HG02943 (cell line): ENCODE data around the gene VAMP2.
A peak's percentile ranks its signal among the peaks of the same experiment; 100 is the strongest.

ENCODE experiments used
- ATAC-seq: cut with Tn5 transposase; IDR thresholded peaks from one replicate; pipeline ENCODE4 v1.9.1; 2021; ENCODE audit warnings: mild to moderate bottlenecking, low read depth, moderate library complexity; ENCODE audit not compliant: unreplicated experiment

The VAMP2 gene

GRCh38 chr17:8162233-8162996 lies at the start of gene VAMP2:
TSS of gene VAMP2 (minus strand) at chr17:8162948. CDS start at chr17:8162879, 69 bp downstream.
- ATAC-seq = no peak

GRCh38 chr17:8210761-8211458 lies 48.2 kb upstream of the VAMP2 start:
- ATAC-seq = no peak

- ATAC-seq = peak; percentile 79
These were observed 47.4 kb upstream of the VAMP2 start, which contains the start of gene AURKB for GRCh38 chr17:8209907-8210760. TSS of gene AURKB (minus strand) at chr17:8210575. CDS start at chr17:8210224, 351 bp downstream.

DNA sequence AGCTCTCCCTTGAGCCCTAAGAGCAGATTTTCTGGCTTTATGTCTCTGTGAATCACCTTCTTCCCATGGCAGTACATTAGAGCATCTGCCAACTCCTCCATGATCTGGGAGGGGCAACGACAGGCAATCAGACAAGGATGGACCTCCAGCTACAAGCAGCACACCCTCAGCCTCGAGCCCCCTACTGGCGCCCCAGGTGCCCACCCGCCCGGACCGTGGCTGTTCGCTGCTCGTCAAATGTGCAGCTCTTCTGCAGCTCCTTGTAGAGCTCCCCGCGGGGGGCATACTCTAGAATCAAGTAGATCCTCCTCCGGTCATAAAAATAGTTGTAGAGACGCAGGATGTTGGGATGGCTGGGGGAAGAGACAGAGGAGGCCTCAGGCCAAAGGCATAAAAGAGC lies 43.8 kb upstream of the VAMP2 start:
- ATAC-seq = no peak

GRCh38 chr17:8204761-8205555 lies 42.2 kb upstream of the VAMP2 start:
- ATAC-seq = no peak

GRCh38 chr17:8192070-8192815 lies 29.5 kb upstream of the VAMP2 start:
- ATAC-seq = no peak

GRCh38 chr17:8190506-8190905 lies 27.8 kb upstream of the VAMP2 start:
- ATAC-seq = no peak

- ATAC-seq = peak; percentile 59
These were observed 27.1 kb upstream of the VAMP2 start, which contains the start of gene BORCS6 for GRCh38 chr17:8189711-8190477. TSS of gene BORCS6 (minus strand) at chr17:8190180. CDS start at chr17:8190140, 40 bp downstream.

- ATAC-seq = no peak
These were observed 26.4 kb upstream of the VAMP2 start for GRCh38 chr17:8189041-8189710.

DNA sequence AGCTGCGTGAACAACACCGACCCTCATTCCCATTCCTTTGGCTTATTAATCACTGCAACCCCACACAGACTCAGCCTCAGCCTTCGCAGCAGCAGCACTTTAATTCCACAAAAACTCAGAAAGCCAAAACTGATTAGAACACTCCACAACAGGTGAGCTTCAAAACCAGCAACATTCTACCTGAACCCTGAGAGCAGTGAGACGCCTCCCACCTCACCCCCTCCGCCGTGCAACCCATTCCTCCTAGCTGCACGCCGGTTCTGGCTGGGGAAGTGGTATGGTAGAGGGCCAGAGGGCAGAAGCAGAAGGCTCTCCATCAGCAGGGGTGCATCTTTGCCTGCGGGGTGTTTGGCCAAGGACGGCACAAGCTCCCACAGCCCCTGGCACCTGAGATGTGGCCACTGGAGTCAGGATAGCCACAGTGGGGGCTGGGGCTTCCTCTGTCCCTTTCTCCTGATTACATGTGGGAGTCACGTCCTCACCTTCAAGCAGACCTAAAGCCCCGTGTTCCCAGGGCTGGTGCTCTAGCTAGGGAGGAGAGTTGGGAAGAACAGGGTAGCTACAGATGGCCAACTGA lies 25.6 kb upstream of the VAMP2 start:
- ATAC-seq = no peak

- no peak for ATAC-seq
These were observed 24.9 kb upstream of the VAMP2 start for GRCh38 chr17:8187517-8188262.

- no peak for ATAC-seq
These were observed 24.2 kb upstream of the VAMP2 start for GRCh38 chr17:8186787-8187516.

GRCh38 chr17:8186446-8186786 lies 23.7 kb upstream of the VAMP2 start:
- ATAC-seq = no peak

DNA sequence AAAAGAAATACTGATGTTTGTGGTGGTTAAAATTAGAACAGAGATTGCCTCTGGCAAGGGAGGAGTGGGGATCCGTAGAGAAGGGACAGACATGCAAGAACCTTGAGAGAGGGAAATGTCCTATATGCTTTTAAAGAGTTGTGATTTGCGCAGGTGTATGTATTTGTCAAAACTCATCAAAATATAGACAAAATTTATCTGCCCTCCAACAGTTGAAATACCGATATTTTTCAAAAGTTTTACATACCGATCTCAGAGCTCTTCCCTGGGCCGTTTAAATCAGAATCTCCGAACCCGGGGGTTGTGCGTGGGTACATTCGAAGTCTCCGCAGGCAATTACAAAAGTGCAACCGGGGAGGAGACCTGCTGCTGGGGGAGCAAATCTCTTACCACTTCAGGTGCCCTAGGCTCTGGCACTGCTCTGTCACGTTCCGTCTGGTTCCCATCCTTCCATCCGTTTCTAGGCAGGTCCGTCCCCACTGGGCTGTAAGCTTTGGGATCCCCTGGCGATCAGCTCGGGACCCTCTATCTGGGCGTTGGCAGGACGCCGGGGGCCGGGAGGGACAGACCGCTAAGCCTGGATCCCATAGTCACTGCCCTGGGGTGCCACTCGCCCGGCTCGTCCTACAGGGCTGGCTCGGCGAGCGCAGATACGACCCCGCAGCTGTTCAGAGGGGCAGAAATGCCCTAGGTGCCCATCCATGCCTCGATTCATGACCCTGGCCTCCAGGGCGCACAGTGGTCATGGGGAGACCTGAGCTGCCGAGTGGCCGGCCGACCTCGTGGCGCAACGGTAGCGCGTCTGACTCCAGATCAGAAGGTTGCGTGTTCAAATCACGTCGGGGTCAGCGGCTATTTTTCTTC lies 23.1 kb upstream of the VAMP2 start:
- no peak for ATAC-seq

GRCh38 chr17:8176998-8177731 lies 14.4 kb upstream of the VAMP2 start:
- no peak for ATAC-seq
